Activated T-cell treated with anti-CD3 and anti-CD28 coated beads, Interleukin-2, amount 50 U/mL, for 48 hours (primary cell): ENCODE results near the gene SNX1.
A peak's percentile ranks its signal among the peaks of the same experiment; 100 is the strongest.
"Not testable (repeated sequence)": the region's sequence is repeated elsewhere in the genome, so short reads cannot be mapped to it uniquely, and the experiment has no call there.

Experiments used
- DNase-seq, 2 experiments: peaks; one replicate each; pipeline ENCODE4 v3.0.0-alpha.2; 2020

Gene SNX1

GRCh38 chr15:64095795-64096667, at the start of gene SNX1:
Gene SNX1, plus strand, starts transcription at chr15:64095982. Its CDS starts 32 bp downstream, at chr15:64096014.
- DNase-seq = peak; percentile 97 to 99

DNA sequence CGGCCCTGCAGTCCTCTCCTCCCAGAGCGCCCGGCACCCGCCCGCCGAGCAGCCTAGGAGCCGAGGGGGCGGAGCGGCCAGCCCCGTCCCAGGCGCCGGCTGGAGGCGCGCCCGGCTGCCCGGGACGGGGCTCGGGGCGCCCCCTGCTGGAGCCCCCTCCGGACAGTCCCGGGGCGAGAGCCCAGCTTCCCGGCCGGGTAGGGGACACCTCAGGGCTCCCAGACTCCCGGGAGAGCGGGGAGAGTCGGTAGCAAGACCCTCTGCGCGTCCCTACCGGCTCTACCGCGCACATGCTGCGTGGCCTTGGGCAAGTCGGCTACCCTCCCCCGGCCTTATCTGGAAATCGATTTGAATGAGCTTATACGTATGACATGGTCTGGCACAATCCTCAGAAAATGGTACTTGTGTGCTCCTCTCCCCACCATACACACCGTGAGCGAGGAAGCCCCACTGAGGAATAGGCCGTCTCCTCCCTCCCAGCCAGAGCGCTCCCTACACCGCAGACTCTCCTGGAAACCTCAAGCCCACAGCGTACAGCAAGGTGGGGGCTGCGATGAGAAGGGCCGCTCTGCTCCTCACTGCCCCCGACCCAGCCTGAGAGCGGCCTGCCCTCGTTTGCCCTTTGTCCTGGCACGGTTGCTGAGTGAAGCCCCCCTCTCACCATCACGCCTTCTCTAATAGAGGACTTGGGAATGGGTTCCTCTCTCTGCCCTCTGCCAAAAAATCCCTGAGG, 49.2 kb upstream of the SNX1 start, which contains the start of gene DAPK2:
Gene DAPK2 (minus strand): TSS at position 65 of the 733 bp plus-strand sequence. CDS start 6,224 bp downstream, outside the sequence.
- peak; percentile 78 to 83 for DNase-seq

DNA sequence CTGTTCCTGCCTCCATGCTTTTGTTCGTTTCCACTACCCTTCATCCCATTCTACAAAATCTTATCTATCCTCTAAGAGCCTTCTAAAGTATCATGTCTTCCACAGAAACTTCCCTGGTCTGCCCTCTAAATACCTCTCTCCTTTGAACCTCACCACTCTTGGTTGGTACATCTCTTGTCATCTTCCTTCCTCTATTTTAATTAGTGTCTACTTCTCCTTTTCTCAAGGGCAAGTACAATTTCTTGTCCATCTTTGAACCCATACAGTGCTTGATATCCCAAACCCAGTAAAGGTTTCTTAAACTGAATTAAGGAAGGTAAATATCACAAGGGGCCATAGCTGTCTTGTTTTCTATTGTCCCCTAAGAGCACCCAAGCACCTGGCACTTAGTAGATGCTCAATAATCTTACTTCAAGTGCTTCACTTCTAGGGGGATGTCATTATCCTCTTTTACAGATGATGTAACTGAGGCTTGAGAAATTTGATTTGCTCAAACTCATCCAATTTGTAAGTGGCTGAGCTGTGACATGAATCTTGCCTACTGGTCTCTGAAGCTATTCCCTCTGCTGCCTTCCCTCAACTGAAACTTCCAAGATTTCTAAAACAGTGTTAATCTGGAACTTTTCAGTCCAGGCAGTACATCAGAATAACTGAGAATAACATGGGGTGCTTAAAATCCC, 46.9 kb upstream of the SNX1 start:
- no peak for DNase-seq

- DNase-seq = no peak
Measured at GRCh38 chr15:64050281-64051092, 45.3 kb upstream of the SNX1 start.

DNA sequence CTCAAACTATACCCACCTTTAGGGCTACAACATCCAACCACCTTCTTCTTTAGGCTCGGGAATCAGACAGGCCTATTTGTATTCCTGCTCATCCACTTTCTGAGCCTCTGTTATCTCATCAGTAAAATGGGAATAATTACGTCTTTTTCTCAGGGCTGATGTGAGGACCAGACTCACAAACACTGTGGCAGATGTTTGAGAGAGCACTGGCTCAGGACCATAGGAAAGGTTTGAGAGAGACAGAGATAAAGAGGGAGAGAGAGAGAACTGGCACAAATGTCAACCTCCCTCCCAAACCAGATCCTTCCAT, 44.7 kb upstream of the SNX1 start:
- no peak for DNase-seq

- DNase-seq = no peak
Measured at GRCh38 chr15:64051407-64052259, 44.1 kb upstream of the SNX1 start.

DNA sequence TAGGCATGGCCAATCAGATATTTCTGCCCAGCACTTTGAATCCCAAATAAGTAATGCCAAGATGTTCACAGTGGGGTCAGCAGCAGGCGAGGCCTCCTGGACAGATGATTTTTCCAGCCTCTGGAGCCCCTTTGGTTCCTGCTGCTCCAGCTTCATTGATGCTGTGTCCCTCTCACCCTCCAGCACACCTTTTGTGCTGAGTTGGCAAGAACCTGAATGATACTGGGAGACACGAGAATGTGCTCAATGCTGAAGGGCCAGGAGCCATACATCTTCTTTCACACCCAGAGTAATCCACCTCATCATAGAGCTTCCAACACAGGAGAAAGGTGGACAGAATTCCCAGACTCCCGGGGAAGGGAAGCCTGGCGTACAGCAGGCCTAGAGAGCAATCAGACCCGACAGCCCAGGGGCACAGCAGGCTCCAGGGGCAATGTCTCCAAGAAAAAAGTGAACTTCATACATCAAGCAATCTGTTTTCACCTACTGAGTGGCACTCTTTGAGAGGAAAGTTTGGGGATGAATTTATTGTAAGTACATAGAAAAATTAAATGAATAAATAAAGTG, 42.8 kb upstream of the SNX1 start:
- DNase-seq = no peak

DNA sequence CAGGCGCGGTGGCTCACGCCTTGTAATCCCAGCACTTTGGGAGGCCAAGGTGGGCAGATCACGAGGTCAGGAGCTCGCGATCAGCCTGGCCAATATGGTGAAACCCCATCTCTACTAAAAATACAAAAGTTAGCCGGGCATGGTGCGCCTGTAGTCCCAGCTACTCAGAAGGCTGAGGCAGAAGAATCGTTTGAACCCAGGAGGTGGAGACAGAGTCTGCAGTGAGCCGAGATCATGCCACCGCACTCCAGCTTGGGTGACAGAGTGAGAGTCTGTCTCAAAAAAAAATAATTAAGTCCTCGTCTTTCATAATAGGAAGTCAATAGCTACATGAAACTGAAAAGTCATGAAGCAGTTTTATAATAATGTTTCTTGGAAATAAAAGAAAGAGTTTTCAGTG, 42.1 kb upstream of the SNX1 start:
- DNase-seq = not testable (repeated sequence)

DNA sequence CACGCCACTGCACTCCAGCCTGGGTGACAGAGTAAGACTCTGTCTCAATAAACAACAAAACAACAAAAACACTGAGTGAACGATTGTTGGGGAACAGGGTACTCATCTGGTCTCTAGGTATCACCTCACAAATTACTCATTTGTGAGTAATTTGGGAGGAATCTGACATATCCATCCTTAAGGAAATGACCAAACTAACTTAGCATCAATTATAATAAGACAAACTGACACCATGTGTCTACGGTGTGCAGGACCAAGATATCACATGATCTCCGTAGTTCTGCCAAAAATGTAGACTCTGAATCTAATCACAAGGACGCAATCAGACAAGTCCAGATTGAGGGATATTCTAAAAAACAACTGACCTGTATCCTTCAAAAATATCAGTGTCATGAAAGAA, 37.5 kb upstream of the SNX1 start:
- no peak for DNase-seq

GRCh38 chr15:64059104-64059503, 36.7 kb upstream of the SNX1 start:
- not testable (repeated sequence) for DNase-seq

DNA sequence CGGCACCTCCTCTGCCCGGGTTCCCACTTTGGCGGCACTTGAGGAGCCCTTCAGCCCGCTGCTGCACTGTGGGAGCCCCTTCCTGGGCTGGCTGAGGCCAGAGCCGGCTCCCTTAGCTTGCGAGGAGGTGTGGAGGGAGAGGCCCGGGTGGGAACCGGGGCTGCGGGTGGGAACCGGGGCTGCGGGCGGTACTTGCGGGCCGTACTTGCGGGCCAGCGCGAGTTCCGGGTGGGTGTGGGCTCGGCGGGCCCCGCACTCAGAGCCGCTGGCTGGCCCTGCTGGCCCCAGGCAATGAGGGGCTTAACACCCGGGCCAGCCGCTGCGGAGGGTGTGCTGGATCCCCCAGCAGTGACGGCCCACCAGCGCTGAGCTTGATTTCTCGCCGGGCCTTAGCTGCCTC, 35.1 kb upstream of the SNX1 start:
- no peak for DNase-seq

DNA sequence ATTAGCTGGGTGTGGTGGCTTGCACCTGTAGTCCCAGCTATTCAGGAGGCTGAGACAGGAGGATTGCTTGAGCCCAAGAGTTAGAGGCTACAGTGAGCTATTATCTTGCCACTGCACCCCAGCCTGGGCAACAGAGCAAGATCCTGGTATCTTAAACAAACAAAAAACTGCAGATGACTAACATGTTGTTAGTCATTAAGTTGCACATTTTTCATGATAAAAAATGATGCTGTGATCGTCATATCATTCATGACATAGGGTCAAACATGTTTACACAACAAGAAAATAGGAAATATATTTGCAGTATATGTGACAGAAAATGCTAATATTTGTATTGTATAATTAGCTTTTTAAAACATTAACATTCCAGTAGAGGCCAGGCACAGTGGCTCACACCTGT, 29.3 kb upstream of the SNX1 start:
- no peak for DNase-seq

- peak; percentile 78 to 79 for DNase-seq
Measured at GRCh38 chr15:64067564-64068030, 28.2 kb upstream of the SNX1 start.

DNA sequence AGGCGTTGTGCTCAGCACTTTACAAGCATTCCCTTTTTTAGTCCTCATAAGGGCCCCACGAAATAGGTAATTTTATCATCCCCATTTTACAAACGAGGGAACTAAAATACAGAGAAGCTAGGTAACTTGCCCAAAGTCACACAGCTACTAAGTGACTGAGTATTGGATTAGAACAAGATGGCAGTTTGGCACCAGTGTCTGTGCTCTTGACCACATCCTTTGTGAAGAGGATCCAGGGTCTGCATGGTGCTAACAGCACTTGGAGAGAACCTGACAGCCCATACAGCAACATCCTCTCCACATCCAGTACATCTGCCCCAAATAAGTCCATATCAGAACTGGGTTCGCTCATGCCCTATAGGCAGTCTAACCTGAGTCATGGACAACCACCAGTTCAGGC, 27.6 kb upstream of the SNX1 start:
- no peak for DNase-seq

- DNase-seq = no peak
Measured at GRCh38 chr15:64070106-64070505, 25.7 kb upstream of the SNX1 start.

DNA sequence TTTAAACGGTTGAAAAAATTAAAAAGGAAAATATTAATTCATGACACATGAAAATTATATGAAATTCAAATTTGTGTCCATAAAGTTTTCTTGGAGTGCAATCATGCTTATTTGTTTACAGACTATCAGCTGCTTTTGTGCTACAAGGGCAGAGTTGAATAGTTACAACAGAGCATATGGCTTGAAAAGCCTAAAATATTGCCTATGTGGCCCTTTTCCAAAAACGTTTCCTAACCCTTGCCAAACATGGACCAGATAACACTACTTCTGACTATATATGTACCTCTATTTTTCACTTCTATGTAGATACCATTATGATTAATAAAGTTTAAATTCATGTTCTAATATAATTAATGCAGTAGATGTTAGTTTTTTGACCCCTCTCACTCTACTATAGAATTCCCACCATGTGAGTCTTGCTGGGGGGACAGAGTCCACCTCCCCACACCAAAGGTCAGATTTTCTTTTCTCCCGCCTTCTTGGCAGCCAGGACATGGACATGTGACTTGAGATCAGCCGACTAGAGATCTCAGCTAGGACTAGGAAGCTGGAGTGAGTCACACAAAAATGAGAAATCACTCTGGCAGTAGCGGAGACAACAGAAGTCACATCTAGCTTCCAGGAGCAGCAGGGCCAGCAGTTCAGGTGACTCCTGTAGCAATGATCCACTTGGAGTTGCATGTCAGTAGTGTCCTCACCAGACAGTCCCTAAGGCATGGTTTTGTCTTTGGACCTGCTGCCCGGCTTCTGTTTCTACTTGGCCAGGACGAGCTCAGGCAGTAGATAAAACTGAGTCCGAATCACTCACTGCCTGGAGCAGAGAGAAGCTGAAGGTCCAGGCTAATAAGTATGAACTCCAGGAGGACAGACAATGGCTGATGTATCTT, 24.6 kb upstream of the SNX1 start:
- DNase-seq = no peak

GRCh38 chr15:64071931-64072765, 23.6 kb upstream of the SNX1 start:
- DNase-seq = no peak

DNA sequence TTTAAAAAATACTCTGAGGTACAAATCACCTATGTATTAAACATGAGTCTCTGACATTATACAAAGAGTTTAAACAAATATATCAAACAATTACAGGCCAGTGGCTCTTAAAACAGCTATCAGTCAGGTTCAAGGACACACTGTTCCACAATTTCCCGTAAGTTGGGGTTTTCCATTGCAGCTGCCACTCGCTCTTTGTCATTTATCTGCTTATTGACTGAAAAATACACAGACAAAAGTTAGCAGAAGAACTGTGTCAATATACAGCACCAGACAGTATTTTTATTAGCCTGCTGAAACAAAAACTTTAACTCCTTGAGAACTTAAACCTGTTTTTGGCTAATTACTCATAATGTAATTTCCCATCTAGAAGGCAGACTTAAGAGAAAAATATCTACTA, 23.0 kb upstream of the SNX1 start:
- no peak for DNase-seq

DNA sequence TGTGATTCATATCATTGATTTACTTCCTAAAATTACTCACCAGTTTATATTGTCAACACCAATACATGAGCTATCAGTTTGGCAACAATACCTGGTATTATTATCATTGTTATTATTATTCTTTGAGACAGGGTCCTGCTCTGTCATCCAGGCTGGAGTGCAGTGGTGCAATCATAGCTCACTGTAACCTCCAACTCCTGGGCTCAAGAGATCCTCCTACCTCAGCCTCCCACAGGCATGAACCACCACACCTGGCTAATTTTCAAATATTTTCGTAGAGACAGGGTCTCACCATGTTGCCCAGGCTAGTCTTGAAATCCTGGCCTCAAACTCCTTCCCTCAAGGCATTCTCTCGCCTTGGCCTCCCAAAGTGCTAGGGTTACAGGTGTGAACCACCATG, 22.3 kb upstream of the SNX1 start:
- not testable (repeated sequence) for DNase-seq
